ENCODE results near the gene RFK. TPM values are rescaled to one million over a fixed set of nuclear protein-coding genes. Genes with fewer than 3 reads are reported as not detected.

RFK gene
- total RNA-seq, 1 experiment from 2014 or later = 12.0 TPM

DNA sequence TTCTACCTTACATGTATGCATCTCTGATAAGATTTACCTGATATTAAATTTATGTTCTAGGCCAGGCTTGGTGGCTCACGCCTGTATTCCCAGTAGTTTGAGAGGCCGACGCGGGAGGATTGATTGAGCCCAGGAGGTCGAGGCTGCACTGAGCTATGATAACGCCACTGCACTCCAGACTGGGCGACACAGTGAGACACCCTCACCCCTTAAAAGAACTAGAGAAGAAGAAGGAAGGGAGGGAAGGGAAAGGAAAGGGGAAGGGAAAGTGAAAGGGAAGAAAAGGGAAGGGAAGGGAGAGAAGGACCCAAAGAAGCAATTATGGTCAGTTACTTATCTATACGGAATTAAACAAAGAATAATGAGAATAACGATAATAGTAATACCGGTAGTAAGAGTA is 1.2 kb upstream of the RFK start:
- no peaks in the 10 kb centered on the region for H3K9me3 ChIP-seq (ENCODE audit: control insufficient read depth, low read depth, low read length)
- no CpG with 5 or more reads among the region's 10 CpGs for WGBS (ENCODE audit: extremely low coverage, insufficient read length, low lambda C conversion rate)
- no peak overlapping the region for H3K18ac ChIP-seq (ENCODE audit: insufficient read length, low read depth, low read length)
- no peak overlapping the region for H4K5ac ChIP-seq (ENCODE audit: insufficient read length, low read depth, low read length)
- no peaks in the 10 kb centered on the region for H3K23me2 ChIP-seq (ENCODE audit: insufficient read length, low read depth, low read length, poor library complexity, severe bottlenecking)
- no peak overlapping the region for H4K8ac ChIP-seq (replicated peaks; ENCODE audit: insufficient read length, low read depth, low read length)
- no peaks in the 10 kb centered on the region; a peak in 2 of 5 replicates for H3K9me3 Mint-ChIP-seq
- no peaks in the 10 kb centered on the region for H3K79me2 ChIP-seq (ENCODE audit: insufficient read depth, low read length)
- no peaks in the 10 kb centered on the region for H4K20me1 ChIP-seq (ENCODE audit: control insufficient read depth, insufficient read depth, insufficient read length)
- peak overlapping the region; percentile 79 to 86 for H3K4me3 Mint-ChIP-seq
- H2BK120ac ChIP-seq (ENCODE audit: low read depth, low read length, poor library complexity, severe bottlenecking) = no peak overlapping the region
- TF ChIP-seq, protein P1, sequence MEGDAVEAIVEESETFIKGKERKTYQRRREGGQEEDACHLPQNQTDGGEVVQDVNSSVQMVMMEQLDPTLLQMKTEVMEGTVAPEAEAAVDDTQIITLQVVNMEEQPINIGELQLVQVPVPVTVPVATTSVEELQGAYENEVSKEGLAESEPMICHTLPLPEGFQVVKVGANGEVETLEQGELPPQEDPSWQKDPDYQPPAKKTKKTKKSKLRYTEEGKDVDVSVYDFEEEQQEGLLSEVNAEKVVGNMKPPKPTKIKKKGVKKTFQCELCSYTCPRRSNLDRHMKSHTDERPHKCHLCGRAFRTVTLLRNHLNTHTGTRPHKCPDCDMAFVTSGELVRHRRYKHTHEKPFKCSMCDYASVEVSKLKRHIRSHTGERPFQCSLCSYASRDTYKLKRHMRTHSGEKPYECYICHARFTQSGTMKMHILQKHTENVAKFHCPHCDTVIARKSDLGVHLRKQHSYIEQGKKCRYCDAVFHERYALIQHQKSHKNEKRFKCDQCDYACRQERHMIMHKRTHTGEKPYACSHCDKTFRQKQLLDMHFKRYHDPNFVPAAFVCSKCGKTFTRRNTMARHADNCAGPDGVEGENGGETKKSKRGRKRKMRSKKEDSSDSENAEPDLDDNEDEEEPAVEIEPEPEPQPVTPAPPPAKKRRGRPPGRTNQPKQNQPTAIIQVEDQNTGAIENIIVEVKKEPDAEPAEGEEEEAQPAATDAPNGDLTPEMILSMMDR (conservative IDR thresholded peaks at IDR 0.05) = no peak
- H3K27ac ChIP-seq (ENCODE audit: insufficient read length, low read depth, low read length) = no peak overlapping the region
- H2BK5ac ChIP-seq (ENCODE audit: insufficient read length, low read length) = no peak overlapping the region
- no peak overlapping the region for H3K14ac ChIP-seq (ENCODE audit: insufficient read depth, low read length)
- H3K27me3 Mint-ChIP-seq (ENCODE audit: low read depth) = peaks cover 1% of the 10 kb centered on the region; the same call in 1 of the 2 replicates
- no peaks in the 10 kb centered on the region for H3K4me1 ChIP-seq (ENCODE audit: insufficient read depth, low read length)
- H2BK12ac ChIP-seq (ENCODE audit: insufficient read length, low read depth, low read length) = no peak overlapping the region
- no peak overlapping the region for H2BK15ac ChIP-seq (ENCODE audit: low read depth, low read length)
- peak overlapping the region; percentile 62 for H3K4me2 ChIP-seq (ENCODE audit: insufficient read depth, insufficient read length, low read length)
- H3K27me3 ChIP-seq (ENCODE audit: insufficient read depth, low read length) = no peaks in the 10 kb centered on the region
- H2AK5ac ChIP-seq (ENCODE audit: insufficient read length, low read length) = no peak overlapping the region
- no peak overlapping the region for H3T11ph ChIP-seq (ENCODE audit: low read length)
- no peak overlapping the region for H4K91ac ChIP-seq (ENCODE audit: insufficient read length, low read depth, low read length)
- H3K4ac ChIP-seq (ENCODE audit: low read depth, low read length) = no peak overlapping the region
- H3K9ac ChIP-seq (ENCODE audit: extremely low read depth, insufficient read length, low read length) = no peak overlapping the region
- no peak for DNase-seq
- H3K27ac Mint-ChIP-seq = peak overlapping the region in 1 of 3 experiments; percentile 38; a peak in 1 of 7 replicates
- no peaks in the 10 kb centered on the region for H3K79me1 ChIP-seq (ENCODE audit: insufficient read depth, low read depth, low read length, poor library complexity, severe bottlenecking)
- H2AFZ ChIP-seq (ENCODE audit: low read length) = no peak overlapping the region
- no peak overlapping the region for H3K56ac ChIP-seq (ENCODE audit: insufficient read length, low read depth, low read length)
- no peak overlapping the region for H3K23ac ChIP-seq (ENCODE audit: insufficient read length, low read depth, low read length)
- H3K4me1 Mint-ChIP-seq = peaks cover 3 to 7% of the 10 kb centered on the region in 2 experiments; a peak in 3 of 4 replicates
- no peak overlapping the region for H2BK20ac ChIP-seq (ENCODE audit: low read depth, low read length, poor library complexity, severe bottlenecking)
- H3K36me3 Mint-ChIP-seq (ENCODE audit: insufficient read depth in 1 of 3, low read depth in 3 of 3) = peaks cover 7 to 19% (median 19%) of the 10 kb centered on the region in 3 experiments
